H1 (cell line): ENCODE results near the gene ASCC3. TPM values are rescaled to one million over a fixed set of nuclear protein-coding genes. Genes with fewer than 3 reads are reported as not detected.
A peak's percentile ranks its signal among the peaks of the same experiment; 100 is the strongest.

Source experiments
- CTCF ChIA-PET: fragments of 300-600 bp; sonication (Branson Sonifier 250); formaldehyde crosslinking; loops from one replicate; lab custom pipeline; 2021; ENCODE audit not compliant: partially characterized antibody; lab: Charles Lee
- POLR2A ChIA-PET: fragments of 300-600 bp; sonication (Branson Sonifier 250); formaldehyde crosslinking; loops from one replicate; lab custom pipeline; 2021; ENCODE audit warnings: inconsistent platforms; ENCODE audit not compliant: partially characterized antibody; lab: Charles Lee
- DNase-seq, 2 experiments: peaks; one replicate each; pipeline versions ENCODE4 v3.0.0 to v3.0.0-alpha.2; 2010 to 2022; ENCODE audit warnings: low spot score in 2 of 2, low read depth in 1 of 2, mixed read lengths in 1 of 2
- FAIRE-seq: peaks from 2 replicates; lab custom pipeline; 2011; peaks lifted over from hg19 to GRCh38; lab: Jason Lieb, UNC
- H2AFZ ChIP-seq: 2 replicates; pipeline ENCODE4 v1.8.1; 2012; ENCODE audit warnings: low read length, inconsistent platforms
- H2AK5ac ChIP-seq: 2 replicates; pipeline ENCODE4 v1.6.1; 2013; ENCODE audit warnings: low read depth, low read length
- H2BK120ac ChIP-seq: replicated peaks from 2 replicates; pipeline ENCODE3; 2013; ENCODE audit warnings: low read depth, low read length, inconsistent platforms
- H2BK12ac ChIP-seq: 2 replicates; pipeline ENCODE4 v1.6.1; 2013; ENCODE audit warnings: low read depth, low read length
- H2BK15ac ChIP-seq: 2 replicates; pipeline ENCODE4 v1.6.1; 2013; ENCODE audit warnings: low read length
- H2BK20ac ChIP-seq: 2 replicates; pipeline ENCODE4 v1.6.1; 2013; ENCODE audit warnings: low read length
- H2BK5ac ChIP-seq: 2 replicates; pipeline ENCODE4 v1.6.1; 2013; ENCODE audit warnings: low read depth, low read length
- H3K14ac ChIP-seq: 2 replicates; pipeline ENCODE4 v1.6.1; 2013; ENCODE audit warnings: inconsistent platforms; ENCODE audit not compliant: insufficient read length
- H3K18ac ChIP-seq: 2 replicates; pipeline ENCODE4 v1.6.1; 2013; ENCODE audit warnings: low read length; ENCODE audit errors: extremely low read depth
- H3K23ac ChIP-seq: 2 replicates; pipeline ENCODE4 v1.6.1; 2013; ENCODE audit warnings: inconsistent platforms; ENCODE audit not compliant: insufficient read length
- H3K23me2 ChIP-seq: 2 replicates; pipeline ENCODE4 v1.6.1; 2013; ENCODE audit warnings: low read depth, low read length
- H3K27ac ChIP-seq: 2 replicates; pipeline ENCODE4 v1.6.1; 2011; ENCODE audit warnings: low read depth, low read length, inconsistent platforms
- H3K27me3 ChIP-seq, 4 experiments: replicated peaks in 1 of 4; 1 replicate in 1 of 4; 2 replicates in 3 of 4; pipeline versions ENCODE4 v1.6.1 to v1.8.1; 2011 to 2013; ENCODE audit warnings: low read length in 3 of 4, mild to moderate bottlenecking in 3 of 4, inconsistent platforms in 2 of 4, mixed read lengths in 2 of 4, moderate library complexity in 1 of 4; ENCODE audit not compliant: control insufficient read depth in 3 of 4, insufficient read depth in 3 of 4; ENCODE audit errors: extremely low read depth in 1 of 4
- H3K36me3 ChIP-seq, 4 experiments: 2 replicates each; pipeline versions ENCODE4 v1.6.1 to v1.8.1; 2011 to 2013; ENCODE audit warnings: mild to moderate bottlenecking in 4 of 4, low read length in 3 of 4, moderate library complexity in 2 of 4, control low read depth in 1 of 4, inconsistent platforms in 1 of 4; ENCODE audit not compliant: insufficient read depth in 4 of 4, control insufficient read depth in 2 of 4
- H3K4ac ChIP-seq: replicated peaks from 2 replicates; pipeline ENCODE3; 2013; ENCODE audit warnings: low read length, low read depth, mixed read lengths, inconsistent platforms; ENCODE audit not compliant: insufficient read length
- H3K4me1 ChIP-seq, 4 experiments: replicated peaks in 1 of 4; 1 replicate in 1 of 4; 2 replicates in 3 of 4; pipeline versions ENCODE4 v1.6.1 to v1.8.1; 2011 to 2013; ENCODE audit warnings: low read length in 3 of 4, inconsistent platforms in 2 of 4, mixed read lengths in 1 of 4; ENCODE audit not compliant: insufficient read depth in 4 of 4, control insufficient read depth in 3 of 4
- H3K4me2 ChIP-seq, 2 experiments: 2 replicates each; pipeline versions ENCODE4 v1.6.1 to v1.8.1; 2011 to 2013; ENCODE audit warnings: low read depth in 2 of 2, low read length in 2 of 2, control low read depth in 1 of 2, inconsistent platforms in 1 of 2, mild to moderate bottlenecking in 1 of 2; ENCODE audit not compliant: insufficient read depth in 1 of 2
- H3K4me3 ChIP-seq, 4 experiments: fragments of 200-600, 300-600 bp in 1 of 4; sonication (generic), shearing (Covaris generic), sonication (Bioruptor Twin) in 1 of 4; 2 replicates each; pipeline versions ENCODE4 v1.5.1 to v1.8.1; 2011 to 2016; ENCODE audit warnings: low read length in 4 of 4, low read depth in 3 of 4, control low read depth in 2 of 4, inconsistent platforms in 2 of 4, mild to moderate bottlenecking in 2 of 4, mixed read lengths in 1 of 4, moderate library complexity in 1 of 4; ENCODE audit not compliant: insufficient read depth in 2 of 4; ENCODE audit errors: extremely low read depth in 1 of 4
- H3K56ac ChIP-seq: replicated peaks from 2 replicates; pipeline ENCODE3; 2013; ENCODE audit warnings: low read depth, mild to moderate bottlenecking, mixed read lengths, low read length, inconsistent platforms; ENCODE audit not compliant: insufficient read length
- H3K79me1 ChIP-seq: 2 replicates; pipeline ENCODE4 v1.6.1; 2013; ENCODE audit warnings: low read depth, low read length, control low read depth
- H3K79me2 ChIP-seq, 2 experiments: 2 replicates each; pipeline versions ENCODE4 v1.6.1 to v1.8.1; 2012 to 2013; ENCODE audit warnings: low read length in 2 of 2, mild to moderate bottlenecking in 2 of 2, inconsistent platforms in 1 of 2; ENCODE audit not compliant: insufficient read depth in 2 of 2, control insufficient read depth in 1 of 2
- H3K9ac ChIP-seq, 4 experiments: replicated peaks in 1 of 4; 1 replicate in 1 of 4; 2 replicates in 3 of 4; pipeline versions ENCODE4 v1.6.1 to v1.8.1; 2011 to 2013; ENCODE audit warnings: low read depth in 3 of 4, low read length in 3 of 4, control low read depth in 2 of 4, mild to moderate bottlenecking in 2 of 4, moderate library complexity in 2 of 4, inconsistent platforms in 1 of 4; ENCODE audit errors: extremely low read depth in 1 of 4
- H3K9me3 ChIP-seq, 2 experiments: 2 replicates each; pipeline versions ENCODE4 v1.6.1 to v1.8.1; 2012 to 2013; ENCODE audit warnings: mild to moderate bottlenecking in 2 of 2, moderate library complexity in 2 of 2, control low read depth in 1 of 2, inconsistent platforms in 1 of 2, low read depth in 1 of 2, low read length in 1 of 2, mixed read lengths in 1 of 2; ENCODE audit not compliant: insufficient read depth in 2 of 2
- H4K20me1 ChIP-seq, 2 experiments: replicated peaks in 1 of 2; 2 replicates each; pipeline versions ENCODE3 to v1.8.1; 2011 to 2013; ENCODE audit warnings: inconsistent platforms in 2 of 2, low read length in 2 of 2, mild to moderate bottlenecking in 1 of 2; ENCODE audit not compliant: insufficient read depth in 2 of 2, control insufficient read depth in 1 of 2
- H4K5ac ChIP-seq: 2 replicates; pipeline ENCODE4 v1.6.1; 2013; ENCODE audit warnings: low read length, low read depth, mixed read lengths, inconsistent platforms; ENCODE audit not compliant: insufficient read length
- H4K8ac ChIP-seq: 2 replicates; pipeline ENCODE4 v1.8.0; 2013; ENCODE audit warnings: mild to moderate bottlenecking, moderate library complexity, low read length, inconsistent platforms; ENCODE audit not compliant: insufficient read depth; ENCODE audit errors: extremely low read depth
- H4K91ac ChIP-seq: replicated peaks from 2 replicates; pipeline ENCODE3; 2013; ENCODE audit warnings: low read length, mixed read lengths, inconsistent platforms; ENCODE audit not compliant: insufficient read length
- RAD21 ChIP-seq, 2 experiments: IDR thresholded peaks in 1 of 2; conservative IDR thresholded peaks in 1 of 2; 2 replicates each; pipeline ENCODE4 v1.6.1; 2011; ENCODE audit warnings: low read depth in 2 of 2, low read length in 2 of 2, improper control_type of control experiment in 1 of 2, inconsistent platforms in 1 of 2, mild to moderate bottlenecking in 1 of 2, moderate library complexity in 1 of 2
- RXRA ChIP-seq: IDR thresholded peaks from 2 replicates; pipeline ENCODE4 v1.6.1; 2011; ENCODE audit warnings: low read depth, mild to moderate bottlenecking, low read length, moderate library complexity; ENCODE audit not compliant: insufficient read depth
- WGBS, 2 experiments: shearing (Covaris generic) in 1 of 2; methylation state at CpG; one replicate each; pipeline versions ENCODE4 v1.1.6 to v1.1.7; 2013 to 2015; ENCODE audit warnings: low lambda C conversion rate in 2 of 2, mixed read lengths in 2 of 2, inconsistent platforms in 1 of 2, low coverage in 1 of 2, missing lambda C conversion rate in 1 of 2; ENCODE audit not compliant: insufficient replicate concordance in 2 of 2, insufficient coverage in 1 of 2, insufficient read length in 1 of 2; ENCODE audit errors: extremely low coverage in 1 of 2, missing lambda C conversion rate in 1 of 2; 5-methylcytosine and 5-hydroxymethylcytosine counted together
- polyA plus RNA-seq, 7 experiments: library from polyadenylated mRNA; depleted of rRNA in 3 of 7; stranded (reverse) in 5 of 7; unstranded in 2 of 7; fragments of >200 nt in 5 of 7; fragments of 200-250 nt in 2 of 7; gene quantifications; 1 replicate in 5 of 7; 2 replicates in 1 of 7; 4 replicates in 1 of 7; pipeline versions ENCODE4 v1.2.1 to v1.2.3, GENCODE V29; 2011 to 2013; ENCODE audit warnings: missing spikeins in 2 of 7, mixed read lengths in 2 of 7
- total RNA-seq: library from RNA; stranded (reverse); fragmentation: NEBNext Ultra II Directional; extraction: Animal tissue kit (Norgen Biotek cat#: 25700); gene quantifications from 2 replicates; pipeline ENCODE4 v1.2.1, GENCODE V29; 2021
- TF ChIP-seq, protein P1 (sequence below), 3 experiments: IDR thresholded peaks; 1 replicate in 2 of 3; 2 replicates in 1 of 3; pipeline versions ENCODE4 v1.5.1 to v1.6.1; 2011; ENCODE audit warnings: low read length in 3 of 3, mild to moderate bottlenecking in 3 of 3, inconsistent platforms in 2 of 3, low read depth in 1 of 3, moderate library complexity in 1 of 3; ENCODE audit not compliant: insufficient read depth in 1 of 3; ENCODE audit errors: control extremely low read depth in 1 of 3

Gene ASCC3
- total and polyA plus RNA-seq, 2 of the 8 experiments (the other 6 are each of a cell fraction or from before 2014, with no cell fraction given), result 37.5 to 77.8 TPM

DNA sequence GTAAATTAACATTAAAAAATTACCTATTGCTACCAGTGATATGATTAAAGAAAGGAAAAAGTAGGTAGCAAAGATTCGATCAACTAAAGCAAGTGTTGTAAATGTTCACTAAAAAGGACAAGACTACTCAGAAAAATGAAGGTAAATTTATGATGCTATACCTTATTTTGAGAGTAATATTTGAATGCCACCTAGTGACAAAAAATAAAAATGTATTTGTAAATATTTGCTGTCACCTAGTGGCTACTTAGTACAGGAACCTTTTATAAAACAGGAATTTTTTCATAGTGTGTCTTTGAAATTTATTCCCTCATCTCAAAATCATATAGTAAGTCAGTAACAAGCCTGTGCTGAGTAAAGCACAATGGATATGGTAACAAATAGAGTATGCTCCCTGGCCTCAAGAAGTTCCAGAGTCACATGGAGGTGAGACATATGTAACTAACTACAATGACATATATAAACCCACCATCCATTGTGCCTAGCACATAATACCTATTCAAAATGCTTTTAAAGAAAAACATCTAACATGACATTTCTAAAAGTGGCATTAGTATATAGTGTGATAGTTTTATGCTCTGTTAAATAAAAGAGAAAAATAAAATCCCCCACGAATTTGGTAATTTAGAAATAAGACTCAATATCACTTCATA is 223.3 kb downstream of the ASCC3 start:
- Histone ChIP-seq H4K91ac (no peak overlapping the region), H2BK15ac (no peak overlapping the region), H3K18ac (no peak overlapping the region), H4K8ac (no peak overlapping the region), H4K5ac (no peak overlapping the region), H3K9me3 (no peaks in the 10 kb centered on the region), H3K23me2 (no peaks in the 10 kb centered on the region), H4K20me1 (no peaks in the 10 kb centered on the region), H3K9ac (no peak overlapping the region), H2AFZ (no peak overlapping the region), H3K79me1 (no peaks in the 10 kb centered on the region), H3K27me3 (no peaks in the 10 kb centered on the region), H2BK120ac (no peak overlapping the region), H3K4ac (no peak overlapping the region), H3K27ac (no peak overlapping the region), H2BK12ac (no peak overlapping the region), H3K4me1 (peaks cover 0 to 6% (median under 1%) of the 10 kb centered on the region in 4 experiments; a peak in 3 of 7 replicates), H3K79me2 (no peaks in the 10 kb centered on the region), H3K4me2 (no peak overlapping the region), H3K23ac (no peak overlapping the region), H2AK5ac (no peak overlapping the region), H2BK5ac (no peak overlapping the region), H3K36me3 (peaks cover 0 to 9% (median 0%) of the 10 kb centered on the region in 4 experiments; a peak in 2 of 8 replicates), H3K4me3 (no peak overlapping the region), H3K56ac (no peak overlapping the region), H2BK20ac (no peak overlapping the region), H3K14ac (no peak overlapping the region)
- ChIA-PET CTCF (interaction anchor here (0.6 to 1.2 kb wide), 6 partner anchors 11 to 822 kb away, joined by 3 to 4 read pairs (median 3); no protein-coding TSS in a partner anchor), POLR2A (no interaction called here)
- 71% methylated on average over 2 of the region's 2 CpGs; no CpG with 5 or more reads in 1 of the 2 experiments for whole genome bisulfite sequencing, 2 experiments
- TF ChIP-seq RXRA, result no peak
- TF ChIP-seq RAD21 (IDR thresholded peaks at IDR 0.05 in 1 of 2, conservative IDR thresholded peaks at IDR 0.05 in 1 of 2; ENCODE audit: low read depth in 2 of 2, low read length in 2 of 2), result peak in 1 of 2 experiments; percentile 31; a peak in 3 of 4 replicates
- TF ChIP-seq, protein P1, sequence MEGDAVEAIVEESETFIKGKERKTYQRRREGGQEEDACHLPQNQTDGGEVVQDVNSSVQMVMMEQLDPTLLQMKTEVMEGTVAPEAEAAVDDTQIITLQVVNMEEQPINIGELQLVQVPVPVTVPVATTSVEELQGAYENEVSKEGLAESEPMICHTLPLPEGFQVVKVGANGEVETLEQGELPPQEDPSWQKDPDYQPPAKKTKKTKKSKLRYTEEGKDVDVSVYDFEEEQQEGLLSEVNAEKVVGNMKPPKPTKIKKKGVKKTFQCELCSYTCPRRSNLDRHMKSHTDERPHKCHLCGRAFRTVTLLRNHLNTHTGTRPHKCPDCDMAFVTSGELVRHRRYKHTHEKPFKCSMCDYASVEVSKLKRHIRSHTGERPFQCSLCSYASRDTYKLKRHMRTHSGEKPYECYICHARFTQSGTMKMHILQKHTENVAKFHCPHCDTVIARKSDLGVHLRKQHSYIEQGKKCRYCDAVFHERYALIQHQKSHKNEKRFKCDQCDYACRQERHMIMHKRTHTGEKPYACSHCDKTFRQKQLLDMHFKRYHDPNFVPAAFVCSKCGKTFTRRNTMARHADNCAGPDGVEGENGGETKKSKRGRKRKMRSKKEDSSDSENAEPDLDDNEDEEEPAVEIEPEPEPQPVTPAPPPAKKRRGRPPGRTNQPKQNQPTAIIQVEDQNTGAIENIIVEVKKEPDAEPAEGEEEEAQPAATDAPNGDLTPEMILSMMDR (IDR thresholded peaks at IDR 0.05; ENCODE audit: control extremely low read depth in 1 of 3, insufficient read depth in 1 of 3, low read depth in 1 of 3, low read length in 3 of 3), result peak in 2 of 3 experiments; percentile 7 to 42; a peak in 2 of 4 replicates
- no peak for FAIRE-seq
- DNase-seq, result no peak
